ENCODE measurements around the gene RIN1.
"Not testable (repeated sequence)": the region's sequence is repeated elsewhere in the genome, so short reads cannot be mapped to it uniquely, and the experiment has no call there.

GRCh38 chr11:66350560-66351235, 14.5 kb upstream of the RIN1 start:
- not testable (repeated sequence) for TF ChIP-seq POLR2A, CTCF (IDR thresholded peaks at IDR 0.05)
